PC-3 (cell line): ENCODE measurements around the gene MACROH2A2. TPM values are rescaled to one million over a fixed set of nuclear protein-coding genes. Genes with fewer than 3 reads are reported as not detected.

Experiments
- ATAC-seq: fragments of 200-7000 bp; cut with Tn5 transposase; 2 replicates; pipeline ENCODE4 v1.9.1; 2020; ENCODE audit warnings: mild to moderate bottlenecking, moderate library complexity
- BruUV-seq: library from RNA; stranded (reverse); fragments of 400-500 nt; replicated peaks from 2 replicates; lab custom pipeline; 2021; lab: Mats Ljungman, UMichigan
- CTCF ChIA-PET: fragments of 300-600 bp; sonication (Branson Sonifier 250); formaldehyde crosslinking; loops from one replicate; lab custom pipeline; 2022; ENCODE audit warnings: antibody characterized with exemption; lab: Charles Lee
- POLR2A ChIA-PET: fragments of 300-600 bp; sonication (Branson Sonifier 250); formaldehyde crosslinking; loops from one replicate; lab custom pipeline; 2022; ENCODE audit warnings: antibody characterized with exemption; ENCODE audit not compliant: unreplicated experiment; lab: Charles Lee
- DNase-seq: peaks from one replicate; pipeline ENCODE4 v3.0.0-alpha.2; 2015
- H2AFZ ChIP-seq: fragments of 300-600 bp; sonication (generic); 2 replicates; pipeline ENCODE4 v1.6.0; 2016; ENCODE audit warnings: antibody characterized with exemption, low read length
- H3F3A ChIP-seq: fragments of 300-600 bp; sonication (generic); one replicate; pipeline ENCODE4 v1.6.0; 2017; ENCODE audit warnings: antibody characterized with exemption, low read length, control low read depth, mild to moderate bottlenecking; ENCODE audit not compliant: unreplicated experiment
- H3K27ac ChIP-seq: fragments of 300-600 bp; sonication (generic); 2 replicates; pipeline ENCODE4 v1.5.1; 2016; ENCODE audit warnings: mild to moderate bottlenecking, low read length
- H3K27me3 ChIP-seq: fragments of 300-600 bp; sonication (generic); 2 replicates; pipeline ENCODE4 v1.6.1; 2016; ENCODE audit warnings: low read length, mixed read lengths
- H3K36me3 ChIP-seq: fragments of 300-600 bp; sonication (generic); 2 replicates; pipeline ENCODE4 v1.6.1; 2016; ENCODE audit warnings: low read depth, mixed run types, low read length, mixed read lengths
- H3K4me1 ChIP-seq: fragments of 300-600 bp; sonication (generic); 2 replicates; pipeline ENCODE4 v1.5.1; 2016; ENCODE audit warnings: low read length; ENCODE audit not compliant: insufficient read depth
- H3K4me2 ChIP-seq: fragments of 300-600 bp; sonication (generic); 2 replicates; pipeline ENCODE4 v1.6.0; 2016; ENCODE audit warnings: low read length
- H3K4me3 ChIP-seq: fragments of 300-600 bp; sonication (generic); 2 replicates; pipeline ENCODE4 v1.5.1; 2016; ENCODE audit warnings: mild to moderate bottlenecking, low read length, mixed read lengths
- H3K79me2 ChIP-seq: fragments of 300-600 bp; sonication (generic); 2 replicates; pipeline ENCODE4 v1.6.1; 2017; ENCODE audit warnings: low read length, mixed read lengths
- H3K9ac ChIP-seq: fragments of 300-600 bp; sonication (generic); 2 replicates; pipeline ENCODE4 v1.6.0; 2016; ENCODE audit warnings: mild to moderate bottlenecking, low read length
- H3K9me2 ChIP-seq: fragments of 300-600 bp; sonication (generic); replicated peaks from 2 replicates; pipeline ENCODE4 v1.6.1; 2016; ENCODE audit warnings: mixed run types, low read length, mixed read lengths
- H3K9me3 ChIP-seq: fragments of 300-600 bp; sonication (generic); 2 replicates; pipeline ENCODE4 v1.6.1; 2016; ENCODE audit warnings: low read length, mixed read lengths
- H4K20me1 ChIP-seq: fragments of 300-600 bp; sonication (generic); 2 replicates; pipeline ENCODE4 v1.6.1; 2016; ENCODE audit warnings: low read length, mixed read lengths
- CTCF ChIP-seq: fragments of 300-600 bp; sonication (generic); conservative IDR thresholded peaks from 2 replicates; pipeline ENCODE4 v1.5.1; 2017; ENCODE audit warnings: antibody characterized with exemption, low read depth, mild to moderate bottlenecking, low read length
- EZH2 ChIP-seq: fragments of 300-600 bp; sonication (generic); IDR thresholded peaks from one replicate; pipeline ENCODE4 v1.6.1; 2017; ENCODE audit warnings: antibody characterized with exemption, mild to moderate bottlenecking, low read length; ENCODE audit not compliant: unreplicated experiment
- EZH2phosphoT487 ChIP-seq: fragments of 300-600 bp; sonication (generic); IDR thresholded peaks from 2 replicates; pipeline ENCODE4 v1.6.1; 2018; ENCODE audit warnings: mild to moderate bottlenecking, antibody characterized with exemption, low read length, borderline replicate concordance
- intact Hi-C: fragments of 100-400 bp; cut with micrococcal nuclease; formaldehyde crosslinking; loops from 2 replicates; pipeline ENCODE4 v1.9.0; 2023
- total RNA-seq: library from RNA; depleted of rRNA; stranded (reverse); fragments of >200 nt; gene quantifications from 2 replicates; pipeline ENCODE4 v1.2.3, GENCODE V29; 2014

Gene MACROH2A2
- total RNA-seq, 1 experiment from 2014 or later: 86.7 TPM

- Histone ChIP-seq H3K4me2 (no peak overlapping the region), H3K9ac (no peak overlapping the region), H3K4me1 (peaks cover 35% of the 10 kb centered on the region), H2AFZ (no peak overlapping the region), H4K20me1 (no peaks in the 10 kb centered on the region), H3K9me2 (no peaks in the 10 kb centered on the region), H3K27me3 (no peaks in the 10 kb centered on the region), H3K79me2 (peaks cover 30% of the 10 kb centered on the region), H3K9me3 (no peaks in the 10 kb centered on the region), H3F3A (no peaks in the 10 kb centered on the region), H3K4me3 (no peak overlapping the region), H3K36me3 (peaks cover 9% of the 10 kb centered on the region; the same call in 1 of the 2 replicates), H3K27ac (no peak overlapping the region)
- intact Hi-C loops: no loop called here
- no peak for DNase-seq
- BruUV-seq: no TSS peak
- ChIA-PET CTCF (interaction anchor here (0.6 to 1.8 kb wide), 2 partner anchors 11 kb away, joined by 3 to 9 read pairs; partner anchors contain the start of gene TYSND1), POLR2A (no interaction called here)
- no peak for ATAC-seq
- TF ChIP-seq EZH2phosphoT487 (no peak), CTCF (no peak), EZH2 (no peak)
Measured at GRCh38 chr10:70135046-70135445, 82.4 kb downstream of the MACROH2A2 start.

- Histone ChIP-seq H2AFZ (no peak overlapping the region), H3K27ac (no peak overlapping the region), H3K27me3 (no peaks in the 10 kb centered on the region), H3K9ac (no peak overlapping the region), H3K4me3 (no peak overlapping the region), H3F3A (no peaks in the 10 kb centered on the region), H3K9me2 (no peaks in the 10 kb centered on the region), H3K4me1 (peaks cover 29% of the 10 kb centered on the region), H3K36me3 (peaks cover 9% of the 10 kb centered on the region; the same call in 1 of the 2 replicates), H4K20me1 (no peaks in the 10 kb centered on the region), H3K79me2 (peaks cover 23% of the 10 kb centered on the region), H3K9me3 (no peaks in the 10 kb centered on the region), H3K4me2 (no peak overlapping the region)
- DNase-seq: no peak
- intact Hi-C loops: no loop called here
- no peak for ATAC-seq
- no TSS peak for BruUV-seq
- ChIA-PET CTCF (interaction anchor here (1.8 kb wide), 1 partner anchor 11 kb away, joined by 9 read pairs; the partner anchor contains the start of gene TYSND1), POLR2A (interaction anchor here (0.6 kb wide), 1 partner anchor 35 kb away, joined by 11 read pairs; no protein-coding TSS in a partner anchor)
- no peak for TF ChIP-seq EZH2
- TF ChIP-seq EZH2phosphoT487: no peak
- TF ChIP-seq CTCF: no peak
Measured at GRCh38 chr10:70135684-70136083, 83.0 kb downstream of the MACROH2A2 start.

DNA sequence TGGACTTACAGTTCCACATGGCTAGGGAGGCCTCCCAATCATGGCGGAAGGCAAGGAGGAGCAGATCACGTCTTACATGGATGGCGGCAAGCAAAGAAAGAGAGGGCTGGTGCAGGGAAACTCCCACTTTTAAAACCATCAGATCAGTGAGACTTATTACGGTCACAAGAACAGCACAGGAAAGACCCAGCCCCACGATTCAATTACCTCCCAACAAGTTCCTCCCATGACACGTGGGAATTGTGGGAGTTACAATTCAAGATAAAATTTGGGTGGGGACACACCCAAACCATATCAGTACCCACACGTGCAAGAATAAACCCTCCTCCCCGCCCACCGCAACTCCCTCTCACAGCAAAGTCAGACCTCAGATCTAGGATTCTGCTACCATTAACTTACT lies 84.5 kb downstream of the MACROH2A2 start:
- Histone ChIP-seq H4K20me1 (no peaks in the 10 kb centered on the region), H3K9me2 (no peaks in the 10 kb centered on the region), H3F3A (no peaks in the 10 kb centered on the region), H3K9me3 (no peaks in the 10 kb centered on the region), H3K27ac (no peak overlapping the region), H3K79me2 (peaks cover 9% of the 10 kb centered on the region), H3K4me3 (no peak overlapping the region), H2AFZ (no peak overlapping the region), H3K9ac (no peak overlapping the region), H3K36me3 (peaks cover 14% of the 10 kb centered on the region), H3K4me2 (no peak overlapping the region), H3K27me3 (no peaks in the 10 kb centered on the region), H3K4me1 (peaks cover 15% of the 10 kb centered on the region)
- intact Hi-C loops: no loop called here
- ATAC-seq: no peak
- CTCF ChIA-PET: interaction anchor here (1.8 kb wide), 1 partner anchor 9 kb away, joined by 9 read pairs; the partner anchor contains the start of gene TYSND1
- DNase-seq: no peak
- TF ChIP-seq EZH2phosphoT487: no peak
- TF ChIP-seq EZH2: no peak
- TF ChIP-seq CTCF: no peak
- POLR2A ChIA-PET: no interaction called here
- BruUV-seq: no TSS peak
